Erythroblast (primary cell): ENCODE measurements around the gene TWIST2.

Experiments used
- DNase-seq, 2 experiments: peaks; one replicate each; lab custom pipeline; 2025; lab: John Stamatoyannopoulos, UW
- GATA1 ChIP-seq: IDR thresholded peaks from 2 replicates; pipeline ENCODE4 v1.6.1; 2011; ENCODE audit warnings: low read depth, mild to moderate bottlenecking, control low read depth, low read length, moderate library complexity
- POLR2A ChIP-seq: IDR thresholded peaks from 2 replicates; pipeline ENCODE4 v1.6.1; 2011; ENCODE audit warnings: mild to moderate bottlenecking, low read length

The TWIST2 gene

DNA sequence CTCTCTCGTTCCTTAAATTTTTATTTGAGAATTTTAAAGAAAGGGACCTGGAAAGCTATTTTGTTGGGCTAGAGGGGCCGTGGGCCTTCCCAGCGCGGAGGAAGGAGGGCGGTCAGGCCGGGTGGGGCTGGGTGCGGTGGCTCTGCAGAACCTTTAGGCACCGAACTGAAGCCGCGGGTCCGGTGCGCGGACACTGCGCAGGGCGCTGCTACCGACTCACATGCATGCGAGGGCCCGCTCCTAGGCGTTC, 1.6 kb upstream of the TWIST2 start:
- no peak for TF ChIP-seq POLR2A
- no peak for TF ChIP-seq GATA1
- DNase-seq: no peak

DNA sequence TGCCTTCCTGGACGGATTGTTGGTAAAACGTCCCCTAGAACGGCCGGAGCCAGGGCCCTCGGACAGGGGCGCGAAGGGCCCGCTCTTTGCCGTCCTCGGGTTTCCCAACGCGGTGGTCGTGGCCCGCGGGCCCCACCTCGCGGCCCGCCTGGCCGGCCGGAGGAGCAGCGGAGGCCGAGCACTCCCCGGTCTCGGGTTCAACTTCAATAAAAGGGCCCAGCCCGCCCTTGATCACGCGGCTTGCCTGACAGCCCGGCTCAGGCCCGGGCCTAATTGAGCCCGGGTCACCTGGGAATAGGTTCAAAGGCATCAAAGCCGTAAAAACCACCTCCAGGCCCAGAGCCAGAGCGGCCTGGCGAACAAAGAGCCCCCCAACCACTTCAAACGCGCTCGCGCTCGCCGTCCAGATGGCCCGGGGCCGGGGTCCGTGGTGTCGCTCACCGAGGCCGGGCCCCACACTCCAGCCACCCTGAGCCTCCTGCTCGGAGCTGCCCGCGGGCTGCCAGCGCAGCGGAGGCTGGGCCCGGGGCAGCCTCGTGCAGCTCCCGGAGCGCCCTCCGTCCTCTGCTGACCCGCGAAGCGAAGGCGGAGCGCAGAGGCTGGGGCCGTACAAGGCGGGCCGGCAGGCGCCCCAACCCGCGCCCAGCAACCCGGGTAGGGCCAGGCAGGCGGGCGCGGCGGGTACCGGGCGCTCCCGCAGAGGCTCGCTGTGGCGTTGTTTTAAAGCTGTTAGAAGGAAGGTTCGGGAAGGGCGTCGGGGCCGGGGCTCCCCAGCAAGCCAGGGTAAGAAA, 1.1 kb upstream of the TWIST2 start:
- no peak for DNase-seq
- no peak for TF ChIP-seq GATA1

DNA sequence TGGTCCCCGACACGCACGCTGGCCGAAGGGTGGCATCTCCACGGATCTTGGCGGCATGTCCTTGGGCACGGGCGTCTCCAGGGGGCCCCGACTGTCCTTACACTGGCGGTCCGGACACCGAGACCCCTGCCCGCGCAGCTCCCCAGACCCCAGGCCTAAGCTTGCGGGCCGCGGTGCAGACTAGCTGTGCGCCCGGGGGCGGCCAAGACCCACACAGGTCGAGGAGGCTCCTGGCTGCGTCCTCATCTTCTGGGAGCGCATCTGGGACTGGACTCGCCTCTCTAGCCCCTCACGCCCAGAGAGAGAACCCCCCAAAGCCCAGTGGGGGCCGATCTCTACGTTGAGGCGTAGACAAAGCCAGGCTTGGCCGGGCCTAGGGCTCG, 475 bp upstream of the TWIST2 start:
- TF ChIP-seq POLR2A (no peak), GATA1 (no peak)

DNA sequence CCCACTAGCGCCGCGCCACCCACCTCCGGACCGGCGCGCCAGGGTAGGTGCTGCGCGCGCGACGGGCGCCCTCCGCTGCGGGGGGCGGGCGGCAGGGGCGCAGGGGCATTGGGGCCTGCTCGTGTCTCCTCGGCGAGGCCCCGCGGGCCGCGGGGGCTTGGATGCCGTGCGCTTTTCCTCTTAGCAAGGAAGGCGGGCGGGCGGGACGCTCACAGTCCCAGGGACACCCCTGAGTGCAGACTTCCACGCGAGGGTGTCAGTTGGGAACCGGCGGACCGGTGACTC, 748 bp downstream of the TWIST2 start:
- DNase-seq: no peak

More for the DNA sequence above, 475 bp upstream of the TWIST2 start:
- no peak for DNase-seq

DNA sequence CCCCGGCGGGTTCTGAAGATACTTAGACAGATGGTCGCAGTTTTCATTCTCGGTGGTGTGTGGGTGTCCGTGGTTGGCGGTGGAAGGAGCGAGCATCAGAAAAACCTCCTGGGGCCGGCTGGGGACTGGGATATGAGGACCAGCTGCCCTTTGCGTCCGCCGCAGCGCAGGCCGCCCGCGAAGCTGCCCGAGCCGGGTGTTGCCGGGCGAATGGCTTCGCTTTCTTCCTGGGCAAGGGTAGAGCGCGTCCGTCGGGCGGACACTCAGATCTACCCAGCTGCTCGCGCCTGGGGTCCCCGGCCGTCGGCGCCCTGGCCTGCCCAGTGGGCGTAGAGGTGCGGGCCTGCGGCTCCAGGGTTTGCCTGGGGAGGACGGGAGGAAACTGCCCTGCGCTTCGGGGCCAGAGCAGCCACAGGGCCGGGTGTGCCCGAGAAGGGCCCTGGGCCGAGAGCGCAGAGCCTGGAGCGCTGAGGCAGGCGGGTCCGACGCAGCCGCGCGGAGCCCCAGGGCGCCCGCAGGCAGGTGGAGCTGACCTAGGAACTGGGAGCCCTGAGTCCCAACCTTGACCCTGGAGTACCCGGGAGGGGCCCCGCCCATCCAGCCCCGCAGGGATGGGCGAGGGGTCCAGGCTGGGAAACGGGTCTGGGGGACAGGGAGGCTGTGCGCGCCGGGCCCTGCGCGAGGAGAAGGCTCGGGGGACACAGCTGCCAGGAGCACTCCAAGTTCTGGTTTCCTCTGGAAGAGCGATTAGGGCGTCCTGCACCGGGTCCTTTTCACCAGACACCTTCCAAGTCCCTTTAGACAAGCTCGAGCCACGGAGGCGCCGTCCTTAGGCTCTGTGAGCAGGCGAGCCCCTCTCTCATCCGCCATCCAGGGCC, 1.3 kb downstream of the TWIST2 start:
- TF ChIP-seq POLR2A (no peak), GATA1 (no peak)
- DNase-seq: no peak

More for the DNA sequence above, 748 bp downstream of the TWIST2 start:
- TF ChIP-seq GATA1: no peak
- no peak for TF ChIP-seq POLR2A

DNA sequence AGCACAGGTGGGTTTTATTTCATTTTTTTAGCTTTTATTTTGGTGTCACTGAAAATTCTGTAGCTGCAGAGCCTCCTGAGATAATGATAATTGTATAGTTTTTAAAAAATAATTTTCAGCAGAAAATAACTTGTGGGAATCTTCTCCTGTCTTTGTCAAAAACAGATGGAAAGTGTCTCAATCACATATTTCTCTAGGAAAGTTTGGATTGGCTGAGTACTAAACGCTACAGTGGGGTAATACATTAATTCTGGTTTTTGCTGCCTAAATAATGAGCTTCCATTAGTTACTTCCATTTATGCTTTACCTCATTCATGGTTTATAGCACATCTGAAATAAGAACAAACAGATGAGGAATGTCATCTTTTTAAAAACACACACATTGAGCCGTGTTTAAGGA, 2.2 kb downstream of the TWIST2 start:
- DNase-seq: no peak

DNA sequence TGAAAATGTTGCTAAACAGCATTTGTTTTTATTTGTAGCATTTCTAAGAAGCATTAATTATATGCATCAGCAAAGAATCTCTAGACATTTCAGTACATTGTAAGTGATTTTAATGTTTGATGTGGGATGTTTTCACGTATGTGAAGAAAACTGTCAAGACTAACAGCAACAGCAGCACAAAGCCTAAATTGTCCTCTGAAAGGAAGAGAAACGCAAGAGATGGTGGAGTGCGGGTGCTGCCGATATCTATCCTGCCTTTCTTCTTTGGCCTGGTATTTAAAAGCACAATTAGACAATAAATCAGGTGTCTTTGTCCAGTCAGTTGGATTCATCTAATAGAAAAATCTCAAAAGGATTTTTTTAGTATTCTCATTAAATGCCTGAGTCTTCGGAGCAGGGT, 3.1 kb downstream of the TWIST2 start:
- TF ChIP-seq POLR2A (no peak), GATA1 (no peak)
- no peak for DNase-seq

More for the DNA sequence above, 2.2 kb downstream of the TWIST2 start:
- no peak for TF ChIP-seq POLR2A
- no peak for TF ChIP-seq GATA1

DNA sequence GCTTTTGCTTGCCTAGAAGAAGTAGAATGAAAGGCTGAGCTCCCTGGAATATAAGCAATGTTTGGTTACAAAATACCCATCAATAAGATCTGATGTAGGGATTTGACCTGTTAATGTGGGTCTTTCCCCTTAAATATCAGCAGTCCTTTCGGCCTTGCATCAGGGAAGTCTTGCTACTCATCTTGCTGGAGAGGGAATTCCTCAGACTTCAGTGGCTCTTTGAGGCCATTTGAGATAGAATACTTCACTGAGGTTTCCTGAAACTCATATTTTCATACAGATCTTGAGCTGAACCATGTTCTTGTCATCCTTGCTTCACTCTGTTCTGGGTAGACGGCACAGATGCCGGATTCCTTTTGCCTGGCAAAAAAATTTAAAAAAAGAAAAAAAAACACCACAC, 3.9 kb downstream of the TWIST2 start:
- TF ChIP-seq GATA1: no peak
- TF ChIP-seq POLR2A: no peak
- no peak for DNase-seq

DNA sequence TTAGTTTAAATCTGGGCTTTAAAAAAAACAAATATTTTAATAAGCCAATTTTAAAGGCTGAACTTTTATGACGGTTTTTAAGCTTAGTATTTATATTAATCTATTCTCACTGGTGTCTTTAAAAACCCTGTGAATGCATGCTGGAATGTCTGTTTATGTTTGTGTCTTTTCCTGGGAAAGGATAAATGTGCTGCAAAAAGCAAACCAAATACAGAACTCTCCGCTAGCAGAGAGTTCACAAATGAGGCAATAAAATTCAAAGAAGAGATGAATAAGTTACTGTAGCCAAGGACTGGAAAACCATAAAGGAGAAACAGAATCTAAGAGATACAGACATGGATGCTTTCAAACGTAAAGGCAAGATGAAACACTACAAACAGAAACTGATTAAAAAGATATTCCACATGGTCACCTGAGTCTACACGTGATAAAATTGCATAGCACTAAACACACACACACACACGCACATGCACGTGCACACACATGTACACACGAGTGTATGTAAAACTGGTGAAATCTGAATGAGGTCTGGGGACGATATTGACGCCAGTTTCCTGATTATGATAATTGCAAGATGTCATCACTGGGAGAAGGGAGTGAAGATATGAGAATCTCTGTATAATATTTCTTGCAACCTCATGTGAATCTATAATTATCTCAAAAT, 4.5 kb downstream of the TWIST2 start:
- TF ChIP-seq GATA1: no peak
- no peak for TF ChIP-seq POLR2A
- DNase-seq: no peak

DNA sequence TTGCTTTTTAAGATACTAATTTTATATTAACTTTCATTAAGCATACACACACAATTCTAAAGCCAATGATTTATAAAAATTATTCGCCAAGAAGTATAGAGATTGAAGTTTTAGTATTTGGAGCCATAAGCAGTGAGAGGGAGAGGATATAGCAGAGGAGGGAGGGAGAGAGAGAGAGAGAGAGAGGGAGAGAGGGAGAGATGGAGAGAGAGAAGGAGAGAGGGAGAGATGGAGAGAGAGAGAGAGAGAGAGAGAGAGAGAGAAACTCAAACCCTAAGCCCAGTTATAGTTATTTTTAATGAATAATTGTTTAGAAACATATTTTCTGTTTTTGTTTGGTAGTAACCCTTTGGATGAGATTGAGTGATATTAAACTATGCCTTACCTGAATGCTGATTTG, 5.3 kb downstream of the TWIST2 start:
- DNase-seq: no peak
- TF ChIP-seq POLR2A (no peak), GATA1 (no peak)

DNA sequence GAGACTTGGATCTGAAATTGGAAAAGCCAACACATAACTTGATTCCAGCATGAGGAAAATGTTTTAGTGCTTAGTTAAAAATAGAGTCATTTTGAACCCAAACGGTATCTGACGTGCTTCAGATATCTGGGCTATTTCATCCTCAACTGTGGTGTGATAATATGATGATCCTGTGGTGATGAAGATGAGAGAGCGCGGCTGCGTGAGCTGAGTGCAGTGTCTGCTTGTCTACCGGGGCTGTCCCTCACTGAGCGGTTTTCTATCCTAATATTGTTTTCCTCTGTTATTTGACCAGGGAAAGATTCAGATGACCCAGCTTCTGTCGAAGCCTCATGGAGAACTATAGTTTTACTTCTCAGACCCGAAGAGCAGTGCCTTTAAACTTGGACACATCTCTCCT, 5.8 kb downstream of the TWIST2 start:
- TF ChIP-seq GATA1 (no peak), POLR2A (no peak)

DNA sequence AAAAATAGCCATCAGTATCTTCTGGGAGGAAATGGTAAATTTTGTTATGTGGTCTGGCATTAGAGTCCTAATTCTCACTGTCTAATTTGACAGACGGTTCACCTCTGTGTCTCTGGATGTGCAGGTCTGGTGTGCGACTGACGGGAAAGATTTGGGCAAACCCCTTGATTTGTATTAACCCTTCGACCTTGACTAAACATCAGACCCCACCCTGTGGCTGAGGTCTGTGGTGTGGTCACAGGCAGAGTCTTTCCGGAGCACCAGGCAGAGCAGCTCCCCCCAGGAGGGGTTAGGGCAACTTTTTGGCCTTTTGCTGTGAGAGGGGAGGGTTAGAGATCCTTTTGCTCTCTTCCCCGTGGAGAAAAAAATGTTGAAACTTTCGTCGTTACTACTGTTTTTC, 6.4 kb downstream of the TWIST2 start:
- no peak for TF ChIP-seq POLR2A
- no peak for DNase-seq

More for the DNA sequence above, 5.8 kb downstream of the TWIST2 start:
- no peak for DNase-seq

DNA sequence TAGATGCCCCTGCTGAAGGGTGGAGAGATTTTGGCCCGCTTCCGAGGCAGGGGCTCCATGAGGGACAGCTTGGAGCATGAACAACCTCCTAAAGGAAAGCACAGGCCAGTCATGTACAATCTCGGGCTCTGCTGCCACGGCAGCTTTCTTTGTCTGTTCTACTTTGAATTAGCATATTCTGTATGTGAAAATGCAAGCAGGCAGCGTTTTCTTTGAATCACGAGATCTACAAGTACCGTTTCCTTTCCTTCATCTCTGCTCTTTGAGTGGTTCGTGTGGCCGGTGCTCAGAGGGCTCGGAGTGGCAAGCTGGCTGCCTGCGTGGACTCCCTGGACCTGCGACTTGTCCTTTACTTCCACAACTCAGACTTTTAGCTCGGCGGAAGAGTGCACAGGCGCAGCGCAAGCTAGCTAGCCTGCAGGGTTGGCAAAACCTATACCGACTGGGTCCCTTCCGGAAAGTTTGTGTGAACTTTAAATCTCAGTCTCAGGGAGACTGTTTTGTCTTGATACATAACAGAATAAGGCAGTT, 6.9 kb downstream of the TWIST2 start:
- no peak for DNase-seq
- no peak for TF ChIP-seq GATA1
- TF ChIP-seq POLR2A: no peak

DNA sequence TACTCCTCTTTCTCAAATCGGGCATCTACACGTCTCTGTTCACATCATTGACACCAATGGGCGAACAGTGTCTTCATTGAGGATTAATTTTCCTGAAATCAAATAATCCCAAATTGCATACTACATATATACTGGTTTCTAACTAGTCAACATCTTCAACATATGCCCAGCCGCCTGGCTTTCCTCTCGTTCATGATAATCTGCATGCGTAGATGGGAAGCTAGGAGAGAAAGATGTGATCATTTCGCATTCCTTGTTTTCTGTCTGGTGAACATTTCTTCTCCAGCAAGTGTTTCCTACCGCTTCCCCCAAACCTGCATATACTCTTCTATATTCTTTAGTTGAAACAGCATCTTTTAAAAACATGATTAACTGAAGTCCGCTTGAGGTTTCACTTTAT, 7.4 kb downstream of the TWIST2 start:
- DNase-seq: no peak
- TF ChIP-seq POLR2A (no peak), GATA1 (no peak)
